Ascending aorta (tissue), 2 donors: ENCODE results near the gene DPYD. TPM values are rescaled to one million over a fixed set of nuclear protein-coding genes. Genes with fewer than 3 reads are reported as not detected.

Experiments
- DNase-seq, 2 donors: peaks; one replicate each; pipeline ENCODE4 v3.0.0-alpha.2; 2019; ENCODE audit warnings: low spot score in 2 of 2
- H3K27ac ChIP-seq, 2 donors: fragments of 200-600 bp; sonication (generic); one replicate each; pipeline ENCODE4 v1.5.1; 2016 to 2017; ENCODE audit warnings: mild to moderate bottlenecking in 1 of 2
- H3K27me3 ChIP-seq: fragments of 200-600 bp; sonication (generic); one replicate; pipeline ENCODE4 v1.5.1; 2017
- H3K36me3 ChIP-seq, 2 donors: fragments of 200-600 bp; sonication (generic); one replicate each; pipeline ENCODE4 v1.5.1; 2016
- H3K4me1 ChIP-seq, 2 donors: fragments of 200-600 bp; sonication (generic); one replicate each; pipeline ENCODE4 v1.5.1; 2016 to 2017; ENCODE audit warnings: mild to moderate bottlenecking in 1 of 2
- H3K4me3 ChIP-seq, 2 donors: fragments of 200-600 bp; sonication (generic); one replicate each; pipeline ENCODE4 v1.5.1; 2016 to 2017; ENCODE audit warnings: mild to moderate bottlenecking in 1 of 2
- H3K9me3 ChIP-seq, 2 donors: fragments of 200-600 bp; sonication (generic); one replicate each; pipeline ENCODE4 v1.5.1; 2016
- CTCF ChIP-seq, 3 experiments: fragments of 200-600 bp in 2 of 3; fragments of 450-650 bp in 1 of 3; sonication (generic) in 2 of 3; IDR thresholded peaks; one replicate each; pipeline ENCODE4 v1.5.1; 2016 to 2019; ENCODE audit warnings: antibody characterized with exemption in 3 of 3, mild to moderate bottlenecking in 1 of 3, moderate library complexity in 1 of 3
- intact Hi-C: fragments of 100-400 bp; cut with DNase I; formaldehyde crosslinking; loops from one replicate; pipeline ENCODE4 v1.15.1; 2023
- total RNA-seq: library from RNA; depleted of rRNA; stranded (reverse); fragments of >200 nt; gene quantifications from one replicate; pipeline ENCODE4 v1.1.0, GENCODE V29; 2016

DPYD gene
- total RNA-seq, 1 donor from 2014 or later: 22.9 TPM

GRCh38 chr1:97925151-97925550, 4.3 kb upstream of the DPYD start:
- DNase-seq: no peak
- Histone ChIP-seq H3K9me3 (no peaks in the 10 kb centered on the region), H3K27me3 (no peaks in the 10 kb centered on the region), H3K4me1 (no peaks in the 10 kb centered on the region), H3K27ac (no peak overlapping the region), H3K36me3 (no peaks in the 10 kb centered on the region), H3K4me3 (no peak overlapping the region)
- no peak for TF ChIP-seq CTCF (IDR thresholded peaks at IDR 0.05)
- intact Hi-C loops: loop anchor here (10.0 kb wide), 2 partner anchors 400 to 740 kb away; partner anchors contain the start of gene SNX7

DNA sequence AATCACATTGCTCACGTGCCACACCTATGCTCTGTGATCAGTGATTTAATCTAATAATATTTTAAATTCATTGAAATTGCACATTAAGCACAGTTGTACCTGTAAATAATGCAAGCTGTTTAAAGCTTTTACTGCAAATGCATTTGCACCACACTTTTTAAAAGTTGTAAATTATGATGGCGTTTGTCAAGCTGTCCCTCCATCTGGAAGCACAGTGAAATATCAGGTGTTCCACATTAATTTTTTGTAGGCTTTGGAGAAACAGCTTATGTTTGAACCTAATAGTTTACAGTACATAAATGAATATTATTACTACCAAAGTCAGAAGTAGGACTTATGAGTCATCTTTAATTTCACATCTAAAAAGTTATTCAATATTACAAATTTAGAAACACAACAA, 3.0 kb upstream of the DPYD start:
- no peaks in the 10 kb centered on the region for H3K36me3 ChIP-seq
- no peak overlapping the region for H3K27ac ChIP-seq
- no peak overlapping the region for H3K4me3 ChIP-seq
- DNase-seq: no peak
- H3K27me3 ChIP-seq: no peaks in the 10 kb centered on the region
- intact Hi-C loops: loop anchor here (10.0 kb wide), 2 partner anchors 401 to 741 kb away; partner anchors contain the start of gene SNX7
- no peak for TF ChIP-seq CTCF (IDR thresholded peaks at IDR 0.05)
- no peaks in the 10 kb centered on the region for H3K9me3 ChIP-seq
- H3K4me1 ChIP-seq: peaks cover 0 to 3% of the 10 kb centered on the region in 2 donors

DNA sequence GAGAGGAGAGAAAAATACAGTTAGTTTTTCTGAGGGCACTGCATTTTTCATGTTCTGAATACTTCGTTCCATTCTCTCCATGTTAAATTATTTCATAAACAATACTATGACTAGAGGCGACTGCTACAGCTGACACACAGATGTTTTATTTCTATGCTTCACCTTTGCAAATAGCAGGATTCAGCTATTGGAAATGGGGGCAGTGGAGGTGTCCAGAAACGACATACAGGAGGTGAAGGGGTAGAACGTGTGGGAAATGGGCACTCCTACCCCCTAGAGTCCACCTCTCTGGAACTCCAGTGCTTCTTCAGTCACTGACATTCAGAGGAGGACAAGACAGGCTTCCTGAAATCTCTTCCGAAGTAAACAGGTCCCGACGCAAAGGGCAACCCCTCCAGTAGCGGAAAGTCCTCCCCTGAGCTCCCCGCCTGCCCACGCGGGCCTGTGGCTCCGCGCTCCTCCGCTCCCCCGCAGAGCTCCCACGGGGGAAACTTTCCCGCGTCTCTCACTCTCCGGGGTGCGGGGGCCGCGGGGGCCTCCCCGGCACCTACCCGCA, 480 bp downstream of the DPYD start:
- no peak for TF ChIP-seq CTCF (IDR thresholded peaks at IDR 0.05)
- peak overlapping the region; percentile 86 to 94 for H3K27ac ChIP-seq
- H3K4me3 ChIP-seq: peak overlapping the region; percentile 97 to 100
- intact Hi-C loops: loop anchor here (10.0 kb wide), 2 partner anchors 404 to 744 kb away; partner anchors contain the start of gene SNX7
- H3K27me3 ChIP-seq: no peaks in the 10 kb centered on the region
- H3K4me1 ChIP-seq: peaks cover 0 to 5% of the 10 kb centered on the region in 2 donors
- DNase-seq: no peak
- no peaks in the 10 kb centered on the region for H3K9me3 ChIP-seq
- H3K36me3 ChIP-seq: no peaks in the 10 kb centered on the region

- H3K4me3 ChIP-seq: peak overlapping the region; percentile 97 to 100
- peaks cover 0 to 5% of the 10 kb centered on the region in 2 donors for H3K4me1 ChIP-seq
- H3K27me3 ChIP-seq: no peaks in the 10 kb centered on the region
- peak overlapping the region; percentile 86 to 94 for H3K27ac ChIP-seq
- intact Hi-C loops: loop anchor here (10.0 kb wide), 2 partner anchors 405 to 745 kb away; partner anchors contain the start of gene SNX7
- H3K9me3 ChIP-seq: no peaks in the 10 kb centered on the region
- no peaks in the 10 kb centered on the region for H3K36me3 ChIP-seq
- no peak for TF ChIP-seq CTCF (IDR thresholded peaks at IDR 0.05)
- no peak for DNase-seq
These were observed 1.1 kb downstream of the DPYD start for GRCh38 chr1:97919585-97920261.

GRCh38 chr1:97918961-97919360, 1.9 kb downstream of the DPYD start:
- H3K4me1 ChIP-seq: peaks cover 0 to 5% of the 10 kb centered on the region in 2 donors
- H3K4me3 ChIP-seq: peak overlapping the region; percentile 97 to 100
- TF ChIP-seq CTCF (IDR thresholded peaks at IDR 0.05): no peak
- H3K36me3 ChIP-seq: no peaks in the 10 kb centered on the region
- intact Hi-C loops: no loop called here
- DNase-seq: no peak
- no peak overlapping the region for H3K27ac ChIP-seq
- no peaks in the 10 kb centered on the region for H3K9me3 ChIP-seq
- H3K27me3 ChIP-seq: no peaks in the 10 kb centered on the region
